SJSA1 (cell line): ENCODE results near the gene IKZF2. TPM values are rescaled to one million over a fixed set of nuclear protein-coding genes. Genes with fewer than 3 reads are reported as not detected.

Source experiments
- DNase-seq, 2 experiments: peaks; one replicate each; pipeline ENCODE4 v3.0.0-alpha.2; 2015 to 2020; ENCODE audit warnings: low spot score in 2 of 2, low read depth in 1 of 2
- H3K27ac ChIP-seq: fragments of 250-450 bp; sonication (Bioruptor Pico); 2 replicates; pipeline ENCODE4 v1.5.1; 2020; ENCODE audit warnings: mild to moderate bottlenecking, moderate library complexity
- H3K27me3 ChIP-seq: fragments of 250-450 bp; sonication (Bioruptor Pico); replicated peaks from 2 replicates; pipeline ENCODE4 v1.5.1; 2020; ENCODE audit warnings: mild to moderate bottlenecking, moderate library complexity
- H3K36me3 ChIP-seq: fragments of 250-450 bp; sonication (Bioruptor Pico); 2 replicates; pipeline ENCODE4 v1.5.1; 2020; ENCODE audit warnings: mild to moderate bottlenecking
- H3K4me1 ChIP-seq: fragments of 250-450 bp; sonication (Bioruptor Pico); replicated peaks from 2 replicates; pipeline ENCODE4 v1.6.1; 2021; ENCODE audit warnings: mild to moderate bottlenecking
- H3K4me3 ChIP-seq: fragments of 250-450 bp; sonication (Bioruptor Pico); 2 replicates; pipeline ENCODE4 v1.5.1; 2020; ENCODE audit warnings: mild to moderate bottlenecking
- H3K9me3 ChIP-seq: fragments of 250-450 bp; sonication (Bioruptor Pico); replicated peaks from 2 replicates; pipeline ENCODE4 v1.5.1; 2020; ENCODE audit warnings: mild to moderate bottlenecking
- total RNA-seq: library from RNA; depleted of rRNA; stranded (reverse); fragments of >200 nt; shearing (Covaris generic); gene quantifications from 2 replicates; pipeline ENCODE4 v1.2.3, GENCODE V29; 2014

Gene IKZF2
- total RNA-seq, 1 experiment from 2014 or later = 6.5 TPM

DNA sequence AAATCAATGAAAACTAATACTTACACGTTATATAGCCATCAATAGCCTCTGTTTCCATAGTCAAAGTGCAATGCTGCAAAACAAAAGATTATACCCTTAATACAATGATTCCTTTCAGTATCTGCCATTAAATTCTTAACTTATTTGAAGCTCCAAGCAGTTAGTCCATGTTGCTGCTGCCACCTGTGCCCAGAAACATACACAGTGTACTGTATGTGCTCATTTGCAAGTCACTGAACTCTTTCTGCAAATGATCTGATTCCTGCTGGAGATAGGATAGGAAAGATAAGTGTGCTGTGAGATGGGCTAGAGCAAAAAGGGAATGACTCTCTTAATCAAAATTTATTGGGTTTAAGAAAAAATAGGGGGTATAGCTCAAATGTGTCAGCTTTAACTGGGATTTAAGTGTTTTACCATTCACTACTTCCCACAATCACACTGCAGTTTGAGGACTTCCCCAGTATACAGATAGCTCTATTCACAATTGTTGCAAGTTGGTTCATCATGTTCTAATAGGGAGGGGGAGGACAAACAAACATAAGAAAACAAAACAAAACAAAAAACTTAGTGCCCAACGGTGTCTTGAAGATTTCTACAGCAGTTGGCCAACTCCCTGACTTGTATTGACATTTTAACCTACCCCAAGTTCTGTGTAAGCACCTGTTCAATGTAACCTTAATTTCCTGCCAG is 2.7 kb downstream of the IKZF2 start:
- no peaks in the 10 kb centered on the region for H3K9me3 ChIP-seq
- no peak overlapping the region for H3K27ac ChIP-seq
- H3K4me1 ChIP-seq = peaks cover 8% of the 10 kb centered on the region
- no peak overlapping the region for H3K4me3 ChIP-seq
- no peak for DNase-seq
- H3K36me3 ChIP-seq = peaks cover 4% of the 10 kb centered on the region
- no peaks in the 10 kb centered on the region for H3K27me3 ChIP-seq

DNA sequence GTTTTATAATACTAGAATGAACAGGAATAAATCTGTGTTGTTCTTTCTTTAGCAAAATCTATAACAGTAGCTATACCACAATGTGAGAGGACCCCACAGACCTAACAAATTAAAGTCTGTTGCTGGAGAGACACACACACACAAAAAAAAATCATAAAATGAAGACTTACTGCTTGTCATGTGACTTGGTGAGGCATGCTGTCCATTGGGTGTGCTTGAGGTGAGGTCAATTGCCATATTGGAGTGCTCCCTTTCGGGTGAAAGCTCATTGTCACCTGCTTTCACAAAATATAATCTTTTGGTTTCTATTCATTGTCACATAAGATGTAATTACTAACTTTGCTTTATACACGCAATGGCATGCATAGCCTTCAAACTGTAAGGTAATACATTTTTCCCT is 3.9 kb downstream of the IKZF2 start:
- H3K9me3 ChIP-seq = no peaks in the 10 kb centered on the region

DNA sequence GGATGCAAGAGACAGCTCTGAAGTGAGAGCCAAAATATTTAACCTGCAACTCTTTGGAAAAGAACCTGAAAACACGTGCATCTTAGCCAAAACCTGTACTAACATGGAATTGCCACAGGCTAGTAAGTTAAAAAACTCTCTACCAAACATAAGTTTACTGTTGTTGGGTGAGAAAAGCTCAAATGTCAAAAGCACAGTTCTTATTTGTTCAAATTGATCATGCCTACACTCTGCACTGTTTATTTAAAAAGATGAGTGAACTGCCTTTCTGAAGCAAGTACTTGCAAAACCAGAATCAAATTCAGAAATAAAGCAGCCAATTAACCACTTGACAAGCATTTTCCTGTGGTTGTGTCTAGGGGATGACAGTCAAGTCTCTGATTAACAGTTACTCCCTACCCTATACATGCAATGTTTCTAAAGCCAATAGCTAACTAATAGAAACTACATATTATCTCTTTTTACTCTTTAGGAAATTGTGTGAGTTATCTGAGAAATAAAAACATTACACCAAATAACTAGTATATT is 5.6 kb downstream of the IKZF2 start:
- no peaks in the 10 kb centered on the region for H3K9me3 ChIP-seq
- no peak for DNase-seq
- no peaks in the 10 kb centered on the region for H3K27me3 ChIP-seq
- H3K4me1 ChIP-seq = no peaks in the 10 kb centered on the region
- no peak overlapping the region for H3K27ac ChIP-seq
- no peak overlapping the region for H3K4me3 ChIP-seq
- no peaks in the 10 kb centered on the region; the same call in 1 of the 2 replicates for H3K36me3 ChIP-seq

More for the DNA sequence above, 3.9 kb downstream of the IKZF2 start:
- no peak overlapping the region for H3K27ac ChIP-seq
- no peak for DNase-seq
- no peaks in the 10 kb centered on the region for H3K27me3 ChIP-seq
- peaks cover 4% of the 10 kb centered on the region for H3K36me3 ChIP-seq
- no peaks in the 10 kb centered on the region for H3K4me1 ChIP-seq
- no peak overlapping the region for H3K4me3 ChIP-seq

DNA sequence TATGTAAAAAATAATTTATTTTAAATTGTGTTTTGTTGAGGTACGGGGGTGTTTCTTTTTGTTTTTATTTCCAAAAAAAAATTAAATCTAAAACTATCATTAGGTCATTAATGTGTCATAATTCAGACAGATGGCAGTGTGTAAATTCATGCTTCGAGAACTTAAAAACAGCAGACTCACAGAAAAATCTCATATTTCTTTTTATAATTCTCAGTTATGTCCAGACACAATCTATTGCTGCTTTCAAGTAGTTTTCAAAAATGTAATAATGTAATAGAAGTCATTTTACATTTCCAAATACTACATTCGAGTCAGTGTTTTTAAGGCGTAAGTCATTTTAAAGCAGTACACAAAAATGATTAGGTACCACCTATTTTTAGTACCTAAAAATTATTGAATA is 14.3 kb downstream of the IKZF2 start:
- Histone ChIP-seq H3K9me3 (no peaks in the 10 kb centered on the region), H3K4me1 (no peaks in the 10 kb centered on the region), H3K4me3 (no peak overlapping the region), H3K27ac (no peak overlapping the region), H3K27me3 (no peaks in the 10 kb centered on the region), H3K36me3 (no peaks in the 10 kb centered on the region)
- no peak for DNase-seq

DNA sequence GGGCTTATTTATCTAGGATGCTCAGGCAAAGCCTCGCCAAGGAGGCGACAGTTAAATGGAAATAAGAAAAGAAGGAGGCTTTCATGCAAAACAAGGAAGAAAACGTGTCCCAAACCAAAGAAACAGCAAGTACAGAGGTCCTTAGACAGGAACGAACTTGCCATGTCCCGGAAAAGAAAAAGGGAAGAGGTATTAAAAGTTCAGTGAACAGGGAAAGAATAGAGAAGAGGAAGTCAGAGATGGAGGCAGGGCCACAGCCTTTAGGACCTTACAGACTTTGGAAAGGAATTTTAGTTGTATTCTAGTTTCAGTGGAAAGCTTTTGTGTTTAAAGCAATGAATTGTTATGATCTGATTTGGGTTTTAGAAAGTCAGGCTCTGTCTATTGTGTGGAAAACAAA is 22.1 kb downstream of the IKZF2 start:
- H3K36me3 ChIP-seq = no peaks in the 10 kb centered on the region
- H3K4me1 ChIP-seq = no peaks in the 10 kb centered on the region
- no peak overlapping the region for H3K27ac ChIP-seq
- no peaks in the 10 kb centered on the region for H3K27me3 ChIP-seq
- DNase-seq = no peak
- H3K9me3 ChIP-seq = no peaks in the 10 kb centered on the region
- no peak overlapping the region for H3K4me3 ChIP-seq

DNA sequence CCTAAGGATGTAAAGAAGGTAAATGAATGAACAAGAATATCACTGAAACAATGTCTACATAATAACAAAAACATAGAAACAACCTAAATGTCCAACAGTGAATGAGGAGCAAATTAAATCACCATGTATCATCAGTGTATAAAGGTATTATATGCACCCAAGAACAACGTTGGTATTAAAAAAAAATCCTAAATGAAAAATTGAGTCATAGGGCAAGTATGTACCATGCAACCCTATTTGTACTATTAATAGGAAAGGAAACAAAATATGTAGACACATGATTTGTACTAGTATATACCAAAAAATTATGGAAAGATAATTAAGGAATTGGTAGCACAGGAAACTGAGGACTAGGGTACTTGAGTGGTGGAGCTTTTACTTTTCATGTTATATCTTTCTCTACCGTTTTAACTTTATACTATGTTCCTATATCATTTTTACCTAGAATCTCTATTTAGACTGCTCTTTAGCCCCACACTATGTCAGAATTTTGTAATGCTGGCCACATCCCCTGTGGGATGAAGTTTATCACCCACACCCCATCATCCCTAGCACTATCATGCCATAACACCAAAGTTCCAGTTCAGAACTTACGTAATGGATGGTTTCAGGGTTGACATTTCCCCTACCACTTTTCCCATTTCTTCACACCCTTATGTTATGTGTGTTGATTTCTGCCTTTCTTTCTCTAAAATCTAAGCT is 25.6 kb downstream of the IKZF2 start:
- Histone ChIP-seq H3K4me1 (no peaks in the 10 kb centered on the region), H3K36me3 (no peaks in the 10 kb centered on the region), H3K27ac (no peak overlapping the region), H3K4me3 (no peak overlapping the region), H3K27me3 (no peaks in the 10 kb centered on the region), H3K9me3 (no peaks in the 10 kb centered on the region)
- DNase-seq = no peak

DNA sequence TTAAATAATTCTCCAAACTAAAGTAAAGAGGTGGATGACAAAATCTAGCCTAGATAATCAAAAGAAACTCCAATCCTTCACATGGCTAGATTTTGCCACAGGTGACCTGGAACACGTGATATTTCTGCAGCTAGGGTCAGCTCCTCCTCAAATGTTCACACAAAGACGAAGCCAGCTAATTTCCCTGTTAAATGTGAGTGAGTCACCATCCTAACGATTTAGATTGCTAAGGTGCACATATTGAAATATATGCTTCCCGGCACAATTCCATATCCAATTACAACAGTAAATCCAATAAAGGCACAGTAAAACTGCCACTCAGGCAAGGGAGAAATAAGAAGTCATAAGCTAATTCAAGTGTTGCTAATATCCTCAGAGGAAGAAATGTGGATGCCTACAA is 28.7 kb downstream of the IKZF2 start:
- Histone ChIP-seq H3K4me3 (no peak overlapping the region), H3K27ac (no peak overlapping the region), H3K9me3 (no peaks in the 10 kb centered on the region), H3K36me3 (no peaks in the 10 kb centered on the region), H3K27me3 (no peaks in the 10 kb centered on the region), H3K4me1 (no peaks in the 10 kb centered on the region)
- no peak for DNase-seq

DNA sequence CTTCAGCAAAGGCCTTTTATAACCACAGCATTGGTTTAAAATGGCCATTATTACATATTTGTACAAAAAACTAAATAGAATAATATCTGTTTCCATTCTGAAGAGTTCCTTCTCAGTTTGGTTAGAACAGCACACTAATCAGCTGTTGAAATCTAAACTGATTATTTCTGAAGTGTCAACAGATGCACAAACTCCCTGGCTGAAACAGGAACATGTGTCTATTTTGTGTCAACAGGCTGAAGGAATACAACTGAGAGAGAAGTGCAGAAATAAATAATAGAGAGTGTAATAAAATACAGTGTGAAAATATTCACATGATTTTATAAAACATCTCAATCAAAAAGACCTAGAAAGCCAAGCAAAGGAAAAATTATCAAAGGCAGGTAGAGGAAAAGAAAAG is 29.7 kb downstream of the IKZF2 start:
- no peak for DNase-seq
- H3K36me3 ChIP-seq = no peaks in the 10 kb centered on the region
- no peaks in the 10 kb centered on the region for H3K27me3 ChIP-seq
- H3K9me3 ChIP-seq = no peaks in the 10 kb centered on the region
- no peaks in the 10 kb centered on the region for H3K4me1 ChIP-seq
- no peak overlapping the region for H3K4me3 ChIP-seq
- H3K27ac ChIP-seq = no peak overlapping the region

DNA sequence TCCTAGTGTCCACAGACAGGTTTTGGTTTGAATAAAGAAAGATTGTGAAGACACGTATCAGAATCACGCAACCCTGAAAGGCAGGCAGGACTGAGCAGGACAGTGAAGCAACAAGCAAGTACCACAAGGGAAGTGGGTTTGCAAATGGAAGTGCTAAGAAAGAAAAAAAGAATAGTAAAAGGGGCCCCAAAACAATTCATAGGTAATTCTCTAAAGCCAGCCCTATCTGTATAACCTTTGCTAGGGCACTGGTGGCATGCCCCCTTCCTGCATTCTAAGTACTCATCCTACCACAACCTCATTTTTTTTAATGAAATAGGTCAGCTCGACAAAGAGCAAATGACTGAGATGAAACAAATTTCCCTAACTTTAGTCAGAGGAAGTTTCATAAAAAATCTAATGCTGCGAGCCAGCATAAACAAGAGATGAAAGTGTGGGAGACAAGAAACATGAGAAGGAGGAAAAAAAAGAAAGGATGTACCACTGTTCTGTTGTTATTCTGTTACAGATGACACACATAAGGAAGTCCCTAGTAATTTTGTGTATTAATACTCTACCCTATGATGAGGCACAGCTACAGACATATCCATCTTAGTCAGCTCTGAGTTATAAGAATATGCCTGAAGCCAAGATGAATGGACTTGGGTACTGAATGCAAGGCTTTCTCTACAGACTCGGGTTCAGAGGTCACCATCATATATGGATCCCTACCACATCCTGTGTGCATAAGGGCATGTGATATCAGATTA is 32.2 kb downstream of the IKZF2 start:
- Histone ChIP-seq H3K9me3 (no peaks in the 10 kb centered on the region), H3K27me3 (no peaks in the 10 kb centered on the region), H3K36me3 (no peaks in the 10 kb centered on the region), H3K4me3 (no peak overlapping the region), H3K27ac (no peak overlapping the region), H3K4me1 (no peaks in the 10 kb centered on the region; the same call in 1 of the 2 replicates)
- DNase-seq = peak in 1 of 2 experiments; percentile 5

DNA sequence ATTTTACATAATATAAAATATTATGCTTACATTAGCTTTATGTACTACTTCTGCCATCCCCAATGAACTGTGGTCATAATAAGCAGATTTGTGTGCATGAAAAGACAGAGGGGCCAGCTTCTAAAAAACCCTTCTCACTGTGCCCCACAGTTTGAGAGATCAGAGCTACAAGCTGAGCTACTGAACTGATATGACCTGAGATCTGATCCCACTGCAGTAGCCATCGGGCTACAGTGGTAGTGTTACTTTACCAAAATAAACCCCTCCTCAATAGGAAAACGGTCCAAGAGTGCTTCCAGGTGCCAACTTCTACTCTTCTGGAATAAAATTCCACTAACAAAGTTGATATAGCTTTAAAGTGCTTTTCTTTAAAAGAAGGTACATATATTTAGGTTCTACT is 43.1 kb downstream of the IKZF2 start:
- no peak for DNase-seq
- Histone ChIP-seq H3K36me3 (no peaks in the 10 kb centered on the region), H3K4me3 (no peak overlapping the region), H3K27me3 (no peaks in the 10 kb centered on the region), H3K9me3 (no peaks in the 10 kb centered on the region), H3K4me1 (no peaks in the 10 kb centered on the region), H3K27ac (no peak overlapping the region)

DNA sequence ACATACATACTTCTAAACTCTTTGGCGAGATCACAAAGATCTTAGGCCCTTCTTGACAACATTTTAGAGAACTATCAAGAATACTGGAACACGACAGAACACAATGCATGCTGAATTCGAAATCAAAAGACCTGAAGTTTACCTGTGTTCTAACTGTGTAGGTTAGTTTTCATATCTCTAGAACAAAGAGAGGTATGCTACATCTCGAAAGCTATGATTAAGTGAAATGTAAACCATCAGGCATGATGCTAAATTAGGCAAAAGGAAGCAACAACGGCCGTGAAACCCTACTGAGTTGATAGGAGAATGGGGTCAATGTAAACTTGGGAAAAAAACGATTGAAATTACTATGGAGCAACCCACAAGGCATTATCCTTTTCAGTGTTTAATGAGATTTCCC is 43.7 kb downstream of the IKZF2 start:
- no peak overlapping the region for H3K4me3 ChIP-seq
- H3K36me3 ChIP-seq = no peaks in the 10 kb centered on the region
- no peak for DNase-seq
- H3K27ac ChIP-seq = no peak overlapping the region
- no peaks in the 10 kb centered on the region for H3K9me3 ChIP-seq
- no peaks in the 10 kb centered on the region for H3K4me1 ChIP-seq
- no peaks in the 10 kb centered on the region for H3K27me3 ChIP-seq

DNA sequence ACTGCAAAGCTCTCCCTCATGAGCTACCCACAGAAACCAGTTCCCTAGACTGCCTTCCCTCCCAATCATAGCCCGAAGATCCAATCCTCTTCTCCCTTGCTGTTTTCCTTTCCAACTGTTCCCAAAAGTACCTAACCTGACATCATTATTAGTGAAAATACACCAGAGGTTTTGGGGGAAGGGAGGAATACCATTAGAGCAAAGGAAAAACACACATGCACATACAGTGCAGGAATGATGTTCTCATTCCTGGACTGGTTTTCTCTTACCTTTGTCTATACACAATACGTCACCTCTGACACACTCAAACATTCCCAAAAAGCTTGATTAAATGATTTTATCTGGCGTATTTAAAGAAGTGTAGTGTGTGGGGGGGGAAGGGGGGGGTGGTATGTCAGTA is 46.2 kb downstream of the IKZF2 start:
- H3K36me3 ChIP-seq = no peaks in the 10 kb centered on the region
- H3K4me1 ChIP-seq = no peaks in the 10 kb centered on the region
- H3K27me3 ChIP-seq = no peaks in the 10 kb centered on the region
- no peak for DNase-seq
- no peak overlapping the region for H3K27ac ChIP-seq
- H3K4me3 ChIP-seq = no peak overlapping the region
- no peaks in the 10 kb centered on the region for H3K9me3 ChIP-seq

DNA sequence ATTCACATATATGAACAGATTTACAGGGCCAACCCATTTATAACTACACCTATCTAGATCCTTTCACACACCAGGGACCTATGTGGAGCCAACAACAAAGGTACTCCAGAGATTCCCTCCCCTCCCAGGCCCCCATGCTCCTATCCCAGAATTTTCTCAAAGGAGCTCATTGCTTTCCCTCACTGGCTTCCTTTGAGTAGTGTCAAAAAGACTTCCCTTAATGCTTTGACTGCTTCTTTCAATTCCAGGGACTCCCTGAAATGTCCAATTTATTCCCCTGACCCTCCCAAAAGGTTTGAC is 46.6 kb downstream of the IKZF2 start:
- H3K9me3 ChIP-seq = no peaks in the 10 kb centered on the region
- no peak overlapping the region for H3K27ac ChIP-seq
- no peaks in the 10 kb centered on the region for H3K27me3 ChIP-seq
- H3K4me1 ChIP-seq = no peaks in the 10 kb centered on the region
- H3K36me3 ChIP-seq = no peaks in the 10 kb centered on the region
- DNase-seq = no peak
- H3K4me3 ChIP-seq = no peak overlapping the region
